ENCODE measurements around the gene SIX6.
"Not testable (repeated sequence)": the region's sequence is repeated elsewhere in the genome, so short reads cannot be mapped to it uniquely, and the experiment has no call there.

Gene SIX6

DNA sequence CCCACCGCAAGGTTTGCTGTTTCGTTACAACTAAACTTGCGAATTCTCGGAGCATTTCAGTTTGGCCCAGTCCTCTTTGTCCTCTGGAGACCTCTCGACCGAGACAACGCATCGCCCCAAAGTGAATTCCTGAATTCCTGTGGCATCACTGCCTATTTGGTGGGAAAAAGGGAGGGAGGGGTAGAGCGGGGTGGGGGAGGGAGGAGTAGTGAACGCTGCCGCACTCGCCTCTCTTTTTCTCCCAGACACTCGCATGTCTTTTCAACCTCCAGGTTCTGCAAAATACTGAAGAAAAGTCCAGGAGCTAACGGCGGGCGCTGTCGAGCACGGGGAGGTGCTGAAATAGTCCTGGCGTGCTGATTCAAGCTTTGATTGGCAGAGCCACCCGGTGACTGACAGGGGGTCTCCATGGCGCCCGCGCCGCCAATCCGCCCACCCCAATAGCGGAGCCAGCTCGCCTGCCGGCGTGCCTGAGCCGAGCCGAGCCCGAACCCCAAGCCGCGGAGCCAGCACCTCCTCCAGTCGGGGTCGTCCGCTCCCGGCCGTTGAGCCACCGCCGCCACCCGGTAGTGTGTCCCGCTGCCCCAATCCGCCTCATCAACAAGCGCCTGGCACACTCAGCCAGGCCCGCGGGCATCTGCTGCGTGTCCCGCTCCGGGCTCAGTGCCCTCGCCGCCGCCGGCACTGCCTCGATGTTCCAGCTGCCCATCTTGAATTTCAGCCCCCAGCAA lies at the start of gene SIX6:
TSS of gene SIX6 (plus strand) at position 440 of the 731 bp plus-strand sequence. CDS start at position 693, 253 bp downstream.
- Mint-ChIP-seq H3K27me3 (peaks cover 86% of the 10 kb centered on the region), H3K4me3 (no peak within 1 kb of the TSS), H3K9me3 (no peaks in the 10 kb centered on the region), H3K4me1 (ENCODE audit: low read depth) (peaks cover 6% of the 10 kb centered on the region), H3K27ac (no peak within 1 kb of the TSS), H3K36me3 (ENCODE audit: low read depth) (no peaks in the 10 kb centered on the region)
- intact Hi-C loops (cut with micrococcal nuclease): no loop called here

GRCh38 chr14:60480248-60480647 lies 28.7 kb upstream of the SIX6 start:
- H3K4me3 Mint-ChIP-seq; H3K4me1 Mint-ChIP-seq (ENCODE audit: low read depth); intact Hi-C loops (cut with micrococcal nuclease); H3K27ac Mint-ChIP-seq; H3K36me3 Mint-ChIP-seq (ENCODE audit: low read depth): not testable (repeated sequence)
- Mint-ChIP-seq H3K9me3 (peaks cover 13% of the 10 kb centered on the region), H3K27me3 (peaks cover 16% of the 10 kb centered on the region)

DNA sequence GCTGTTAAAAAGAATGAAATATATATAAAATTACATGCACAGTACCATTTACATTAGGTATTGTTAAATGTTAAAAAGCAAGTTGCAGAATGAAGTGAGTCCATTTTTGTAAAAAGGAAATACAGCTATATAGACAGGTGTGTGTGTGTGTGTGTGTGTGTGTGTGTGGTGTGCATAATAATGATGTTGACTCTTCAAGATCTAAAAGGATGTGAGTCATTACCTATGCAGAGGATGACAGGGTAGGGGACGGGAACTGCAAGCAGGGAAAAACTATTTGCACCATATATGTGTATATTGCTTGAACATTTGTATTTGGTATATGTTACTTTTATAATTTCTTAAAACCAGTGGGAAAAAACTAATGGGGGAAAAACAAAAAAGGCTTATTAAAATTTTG lies 26.2 kb upstream of the SIX6 start:
- Mint-ChIP-seq H3K36me3 (ENCODE audit: low read depth) (no peaks in the 10 kb centered on the region), H3K27me3 (peaks cover 26% of the 10 kb centered on the region), H3K27ac (no peak overlapping the region), H3K9me3 (peaks cover 13% of the 10 kb centered on the region), H3K4me3 (no peak overlapping the region), H3K4me1 (ENCODE audit: low read depth) (no peaks in the 10 kb centered on the region)
- intact Hi-C loops (cut with micrococcal nuclease): no loop called here

DNA sequence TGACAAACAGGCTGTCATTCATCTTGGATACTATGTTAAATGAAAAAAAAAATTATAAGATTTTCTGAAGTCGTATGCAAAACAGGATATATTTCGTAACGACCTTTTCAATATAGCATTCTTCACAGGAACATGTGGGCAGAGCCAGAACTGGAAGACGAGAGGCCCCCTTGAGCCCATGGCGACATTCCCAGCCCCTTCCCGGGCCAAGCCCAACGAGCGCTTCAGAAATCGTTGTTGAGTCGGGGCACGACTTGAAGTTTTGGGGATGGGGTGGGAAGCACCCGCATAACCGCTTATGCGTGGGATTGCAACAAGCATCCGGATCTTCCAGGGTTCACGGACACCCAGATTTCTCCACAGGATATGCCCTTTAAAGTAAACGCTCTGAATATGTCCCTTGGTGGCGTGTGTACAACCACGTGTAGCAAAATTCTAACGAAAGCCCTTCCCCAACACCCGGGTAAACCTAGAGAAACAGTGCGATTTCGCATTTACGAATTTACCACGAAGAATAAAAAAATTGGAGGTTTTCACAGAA lies 23.8 kb upstream of the SIX6 start:
- intact Hi-C loops (cut with micrococcal nuclease): no loop called here
- H3K4me1 Mint-ChIP-seq (ENCODE audit: low read depth): no peaks in the 10 kb centered on the region
- H3K9me3 Mint-ChIP-seq: peaks cover 9% of the 10 kb centered on the region
- H3K4me3 Mint-ChIP-seq: no peak overlapping the region
- no peaks in the 10 kb centered on the region for H3K36me3 Mint-ChIP-seq (ENCODE audit: low read depth)
- H3K27me3 Mint-ChIP-seq: peaks cover 23% of the 10 kb centered on the region
- no peak overlapping the region for H3K27ac Mint-ChIP-seq

- Mint-ChIP-seq H3K4me1 (ENCODE audit: low read depth) (no peaks in the 10 kb centered on the region), H3K27ac (no peak within 1 kb of the TSS), H3K36me3 (ENCODE audit: low read depth) (no peaks in the 10 kb centered on the region), H3K27me3 (peaks cover 22% of the 10 kb centered on the region), H3K9me3 (peaks cover 3% of the 10 kb centered on the region), H3K4me3 (no peak within 1 kb of the TSS)
- intact Hi-C loops (cut with micrococcal nuclease): no loop called here
Measured at GRCh38 chr14:60485598-60486251, 23.2 kb upstream of the SIX6 start, which contains the start of gene C14orf39. C14orf39 (minus strand) TSS chr14:60486063; CDS start chr14:60485078, 985 bp downstream.

- no peaks in the 10 kb centered on the region for H3K36me3 Mint-ChIP-seq (ENCODE audit: low read depth)
- no peak overlapping the region for H3K4me3 Mint-ChIP-seq
- no peak overlapping the region for H3K27ac Mint-ChIP-seq
- H3K27me3 Mint-ChIP-seq: peaks cover 26% of the 10 kb centered on the region
- intact Hi-C loops (cut with micrococcal nuclease): no loop called here
- H3K4me1 Mint-ChIP-seq (ENCODE audit: low read depth): no peaks in the 10 kb centered on the region
- no peaks in the 10 kb centered on the region for H3K9me3 Mint-ChIP-seq
Measured at GRCh38 chr14:60487211-60487610, 21.7 kb upstream of the SIX6 start.

DNA sequence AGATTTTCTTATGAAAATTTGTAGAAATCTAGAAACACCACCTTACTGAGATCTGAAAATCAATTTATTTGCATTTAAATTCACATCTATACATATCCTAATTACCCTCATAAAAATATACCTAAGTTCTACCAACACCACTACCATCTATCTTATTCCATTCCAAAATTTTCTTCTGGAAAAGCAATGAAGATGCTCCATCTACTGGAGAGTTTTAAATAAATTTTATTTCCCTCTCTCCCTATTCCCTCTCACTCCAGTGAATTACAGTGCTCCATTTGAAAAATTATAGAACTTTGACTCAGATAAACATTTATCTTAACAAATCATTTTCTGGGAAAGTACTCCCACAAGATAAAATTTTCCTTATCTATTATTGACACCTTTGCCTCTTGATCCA lies 20.8 kb upstream of the SIX6 start:
- intact Hi-C loops (cut with micrococcal nuclease): no loop called here
- H3K27ac Mint-ChIP-seq: no peak overlapping the region
- no peaks in the 10 kb centered on the region for H3K36me3 Mint-ChIP-seq (ENCODE audit: low read depth)
- H3K4me1 Mint-ChIP-seq (ENCODE audit: low read depth): no peaks in the 10 kb centered on the region
- no peaks in the 10 kb centered on the region for H3K9me3 Mint-ChIP-seq
- H3K4me3 Mint-ChIP-seq: no peak overlapping the region
- peaks cover 24% of the 10 kb centered on the region for H3K27me3 Mint-ChIP-seq

DNA sequence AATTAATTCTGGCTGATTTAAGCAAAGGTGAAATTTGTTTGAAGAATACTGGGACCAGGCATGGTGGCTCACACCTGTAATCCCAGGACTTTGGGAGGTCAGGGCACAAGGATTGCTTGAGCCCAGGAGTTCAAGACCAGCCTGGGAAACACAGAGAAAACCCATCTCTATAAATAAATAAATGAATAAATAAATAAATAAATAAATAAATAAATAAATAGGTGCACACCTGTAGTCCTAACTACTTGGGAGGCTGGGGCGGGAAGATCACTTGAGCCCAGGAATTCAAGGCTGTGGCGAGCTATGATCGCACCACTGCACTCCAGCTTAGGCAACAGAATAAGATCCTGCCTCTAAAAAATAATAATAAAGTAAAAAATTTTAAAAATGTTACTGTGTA lies 18.7 kb upstream of the SIX6 start:
- no peak overlapping the region for H3K4me3 Mint-ChIP-seq
- H3K36me3 Mint-ChIP-seq (ENCODE audit: low read depth): no peaks in the 10 kb centered on the region
- no peak overlapping the region for H3K27ac Mint-ChIP-seq
- H3K9me3 Mint-ChIP-seq: no peaks in the 10 kb centered on the region
- peaks cover 17% of the 10 kb centered on the region for H3K27me3 Mint-ChIP-seq
- intact Hi-C loops (cut with micrococcal nuclease): no loop called here
- H3K4me1 Mint-ChIP-seq (ENCODE audit: low read depth): no peaks in the 10 kb centered on the region

- H3K27me3 Mint-ChIP-seq: peaks cover 12% of the 10 kb centered on the region
- intact Hi-C loops (cut with micrococcal nuclease): no loop called here
- H3K9me3 Mint-ChIP-seq: no peaks in the 10 kb centered on the region
- no peak overlapping the region for H3K4me3 Mint-ChIP-seq
- no peaks in the 10 kb centered on the region for H3K4me1 Mint-ChIP-seq (ENCODE audit: low read depth)
- H3K36me3 Mint-ChIP-seq (ENCODE audit: low read depth): no peaks in the 10 kb centered on the region
- no peak overlapping the region for H3K27ac Mint-ChIP-seq
Measured at GRCh38 chr14:60495946-60496345, 13.0 kb upstream of the SIX6 start.

DNA sequence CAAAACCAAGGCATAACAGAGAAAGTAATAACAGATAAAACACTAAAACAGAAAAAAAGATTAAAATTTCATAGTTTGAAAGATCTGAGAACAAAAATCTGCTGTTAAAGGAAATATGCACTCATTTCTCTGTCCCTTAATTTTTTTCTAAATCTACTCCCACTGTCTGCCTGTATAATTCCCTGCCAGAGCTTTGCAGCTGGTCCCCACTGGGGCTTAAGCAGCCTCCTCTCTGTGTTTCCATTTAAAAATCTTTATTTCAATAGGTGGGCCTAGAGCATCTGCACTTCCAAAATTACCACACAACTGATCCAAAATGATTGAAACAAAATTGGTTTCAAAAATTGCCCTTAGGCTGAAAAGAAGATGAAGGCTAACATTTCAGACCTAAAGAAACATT lies 6.4 kb upstream of the SIX6 start:
- Mint-ChIP-seq H3K4me1 (ENCODE audit: low read depth) (no peaks in the 10 kb centered on the region), H3K36me3 (ENCODE audit: low read depth) (no peaks in the 10 kb centered on the region), H3K27me3 (peaks cover 50% of the 10 kb centered on the region), H3K4me3 (no peak overlapping the region), H3K9me3 (no peaks in the 10 kb centered on the region), H3K27ac (no peak overlapping the region)
- intact Hi-C loops (cut with micrococcal nuclease): no loop called here

DNA sequence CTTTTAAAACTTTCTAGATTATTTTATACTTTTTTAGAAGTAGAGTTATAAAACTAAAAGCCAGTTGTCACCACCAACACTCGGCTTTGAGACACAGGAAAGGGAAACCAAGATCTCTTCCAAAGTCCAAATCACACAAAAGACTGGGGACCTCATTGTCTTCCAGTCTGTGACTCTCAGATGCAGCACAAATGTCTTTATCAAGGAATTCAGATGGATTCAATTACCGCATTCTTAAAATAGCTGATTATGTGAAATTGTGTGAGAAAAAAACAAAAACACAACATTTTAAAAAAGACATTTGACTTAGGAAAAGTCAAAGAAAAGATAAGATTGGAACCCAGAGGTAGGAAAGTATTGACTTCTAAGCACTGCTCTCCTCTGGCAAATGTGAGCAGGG lies 3.5 kb upstream of the SIX6 start:
- H3K27ac Mint-ChIP-seq: no peak overlapping the region
- H3K36me3 Mint-ChIP-seq (ENCODE audit: low read depth): no peaks in the 10 kb centered on the region
- no peak overlapping the region for H3K4me3 Mint-ChIP-seq
- no peaks in the 10 kb centered on the region for H3K4me1 Mint-ChIP-seq (ENCODE audit: low read depth)
- peaks cover 77% of the 10 kb centered on the region for H3K27me3 Mint-ChIP-seq
- intact Hi-C loops (cut with micrococcal nuclease): no loop called here
- no peaks in the 10 kb centered on the region for H3K9me3 Mint-ChIP-seq

- Mint-ChIP-seq H3K27me3 (peaks cover 80% of the 10 kb centered on the region), H3K9me3 (no peaks in the 10 kb centered on the region), H3K27ac (no peak overlapping the region), H3K4me3 (no peak overlapping the region), H3K4me1 (ENCODE audit: low read depth) (peaks cover 3% of the 10 kb centered on the region), H3K36me3 (ENCODE audit: low read depth) (no peaks in the 10 kb centered on the region)
- intact Hi-C loops (cut with micrococcal nuclease): no loop called here
Measured at GRCh38 chr14:60506010-60506409, 2.9 kb upstream of the SIX6 start.

DNA sequence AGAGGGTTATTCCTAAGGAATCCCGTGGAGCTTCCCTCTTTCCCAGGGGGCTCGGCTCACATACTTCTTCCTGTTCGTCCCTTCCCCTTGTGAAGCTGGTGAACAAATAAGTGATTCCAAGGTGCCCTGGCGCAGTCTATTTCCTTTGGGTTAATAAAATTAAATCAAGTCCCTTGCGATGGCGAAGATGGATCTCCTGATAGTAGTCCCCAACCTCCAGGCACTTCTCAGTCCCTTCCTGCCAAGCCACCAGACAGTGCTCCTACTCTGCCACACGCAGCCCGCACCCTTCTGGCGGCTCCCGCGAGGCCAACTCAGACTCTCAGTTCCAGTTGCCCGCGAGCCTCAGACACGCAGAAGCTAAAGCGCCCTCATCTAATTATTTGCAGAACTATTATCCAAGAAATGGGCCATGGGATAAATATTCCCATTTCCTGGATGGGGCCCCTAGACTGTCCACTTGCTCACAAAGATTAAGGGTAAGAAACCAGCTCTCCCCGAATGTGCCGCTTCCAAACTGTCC lies 2.4 kb upstream of the SIX6 start:
- Mint-ChIP-seq H3K27me3 (peaks cover 79% of the 10 kb centered on the region), H3K4me1 (ENCODE audit: low read depth) (peaks cover 6% of the 10 kb centered on the region), H3K9me3 (no peaks in the 10 kb centered on the region), H3K27ac (no peak overlapping the region), H3K4me3 (no peak overlapping the region), H3K36me3 (ENCODE audit: low read depth) (no peaks in the 10 kb centered on the region)
- intact Hi-C loops (cut with micrococcal nuclease): no loop called here

DNA sequence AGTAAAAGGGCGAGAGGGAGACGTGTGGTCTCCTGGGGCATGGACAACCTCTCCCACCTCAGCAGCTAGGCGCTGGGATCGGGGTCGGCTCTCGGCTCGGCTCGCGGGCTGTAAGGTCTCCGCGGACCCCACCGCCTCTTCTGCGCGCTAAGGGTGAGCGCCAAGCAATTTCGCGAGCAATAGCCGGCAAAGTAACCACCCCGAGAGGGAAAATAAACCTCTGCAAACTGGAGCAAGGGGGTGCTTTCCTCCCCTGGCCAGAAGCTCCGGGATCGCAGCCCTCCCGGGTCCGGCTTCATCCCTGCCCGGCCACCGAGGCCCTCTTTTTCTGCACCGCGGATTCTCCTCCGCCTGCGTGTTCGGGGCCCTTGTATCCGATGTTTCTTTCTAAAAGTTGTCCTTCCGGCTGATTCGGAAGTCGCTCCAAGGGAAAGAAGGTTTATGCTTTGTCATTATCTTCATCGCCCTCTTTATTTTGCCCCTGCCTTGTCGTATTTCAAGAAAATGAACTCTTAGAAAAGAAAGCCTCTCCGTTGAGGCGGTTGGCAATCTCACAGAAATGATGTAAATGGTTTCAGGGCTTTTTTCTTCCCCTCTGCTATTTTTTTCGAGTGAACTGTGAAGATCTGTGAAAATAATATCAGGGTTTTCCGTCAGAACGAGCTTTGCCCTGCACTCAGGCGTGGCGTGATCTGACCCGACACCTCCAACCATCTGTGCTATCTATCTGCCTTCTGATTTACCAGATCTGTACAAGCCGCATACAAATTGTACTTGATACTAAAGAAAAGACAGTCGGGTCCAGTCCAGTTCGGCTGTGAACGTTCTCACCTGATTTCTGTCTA lies 1.7 kb upstream of the SIX6 start:
- no peak overlapping the region for H3K27ac Mint-ChIP-seq
- intact Hi-C loops (cut with micrococcal nuclease): no loop called here
- peaks cover 6% of the 10 kb centered on the region for H3K4me1 Mint-ChIP-seq (ENCODE audit: low read depth)
- H3K27me3 Mint-ChIP-seq: peaks cover 81% of the 10 kb centered on the region
- no peaks in the 10 kb centered on the region for H3K36me3 Mint-ChIP-seq (ENCODE audit: low read depth)
- no peak overlapping the region for H3K4me3 Mint-ChIP-seq
- no peaks in the 10 kb centered on the region for H3K9me3 Mint-ChIP-seq
